ENCODE measurements around the gene OR4X2.

GRCh38 chr11:48237727-48238126, 7.2 kb upstream of the OR4X2 start:
- TF ChIP-seq EZH2 (IDR thresholded peaks at IDR 0.05; ENCODE audit: low read depth), result no peak
- no peak for TF ChIP-seq CTCF (conservative IDR thresholded peaks at IDR 0.05)

All from PC-9 (cell line).